ENCODE results near the gene ATRN. TPM values are rescaled to one million over a fixed set of nuclear protein-coding genes. Genes with fewer than 3 reads are reported as not detected.
"Not testable (repeated sequence)": the region's sequence is repeated elsewhere in the genome, so short reads cannot be mapped to it uniquely, and the experiment has no call there.

The ATRN gene
- total RNA-seq, 2 experiments from 2014 or later: 0.09 to 4.5 TPM

DNA sequence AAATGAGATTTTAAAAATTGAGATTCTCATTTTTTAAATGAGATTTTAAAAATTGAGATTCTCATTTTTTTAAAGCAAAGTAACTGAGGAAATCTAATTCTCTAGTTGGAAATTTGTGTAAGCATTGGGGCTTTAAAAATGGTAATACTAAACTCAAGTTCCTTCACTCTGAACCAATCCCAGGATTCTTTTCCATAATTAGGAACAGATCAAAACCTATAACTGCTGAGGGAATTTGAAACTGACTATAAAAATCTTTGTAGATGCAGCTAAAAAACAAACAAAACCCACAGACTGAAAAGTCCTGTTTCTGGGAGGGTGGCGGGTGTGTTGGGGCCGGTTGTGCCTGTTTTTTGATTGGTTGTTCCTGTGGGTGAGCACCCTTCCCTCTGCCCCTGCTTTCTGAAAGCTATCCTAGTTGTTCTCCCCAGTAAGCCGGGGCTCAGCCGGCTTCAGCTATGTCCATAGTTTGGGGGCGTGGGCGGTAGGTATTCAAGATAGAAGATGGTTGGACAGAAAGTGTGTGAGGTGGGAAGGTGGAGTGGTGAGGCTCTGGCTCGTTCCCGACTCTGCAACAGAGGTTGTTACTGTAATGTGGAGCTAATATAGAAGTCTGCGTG lies 143.1 kb downstream of the ATRN start:
- H3K9me3 ChIP-seq (ENCODE audit: low read length): no peaks in the 10 kb centered on the region
- peak overlapping the region; percentile 63 for H3K4me2 ChIP-seq (ENCODE audit: low read length)
- no peak for DNase-seq (ENCODE audit: low spot score)
- H3K4me1 ChIP-seq (ENCODE audit: insufficient read depth, low read length, poor library complexity, severe bottlenecking): peaks cover 16% of the 10 kb centered on the region
- ChIA-PET POLR2A (interaction anchor here (1.0 kb wide), 1 partner anchor 13 kb away, joined by 3 read pairs; no protein-coding TSS in a partner anchor), CTCF (ENCODE audit: unreplicated experiment) (no interaction called here)
- no peaks in the 10 kb centered on the region for H3K9me2 ChIP-seq (ENCODE audit: insufficient read depth, low read length)
- TF ChIP-seq, protein P1, sequence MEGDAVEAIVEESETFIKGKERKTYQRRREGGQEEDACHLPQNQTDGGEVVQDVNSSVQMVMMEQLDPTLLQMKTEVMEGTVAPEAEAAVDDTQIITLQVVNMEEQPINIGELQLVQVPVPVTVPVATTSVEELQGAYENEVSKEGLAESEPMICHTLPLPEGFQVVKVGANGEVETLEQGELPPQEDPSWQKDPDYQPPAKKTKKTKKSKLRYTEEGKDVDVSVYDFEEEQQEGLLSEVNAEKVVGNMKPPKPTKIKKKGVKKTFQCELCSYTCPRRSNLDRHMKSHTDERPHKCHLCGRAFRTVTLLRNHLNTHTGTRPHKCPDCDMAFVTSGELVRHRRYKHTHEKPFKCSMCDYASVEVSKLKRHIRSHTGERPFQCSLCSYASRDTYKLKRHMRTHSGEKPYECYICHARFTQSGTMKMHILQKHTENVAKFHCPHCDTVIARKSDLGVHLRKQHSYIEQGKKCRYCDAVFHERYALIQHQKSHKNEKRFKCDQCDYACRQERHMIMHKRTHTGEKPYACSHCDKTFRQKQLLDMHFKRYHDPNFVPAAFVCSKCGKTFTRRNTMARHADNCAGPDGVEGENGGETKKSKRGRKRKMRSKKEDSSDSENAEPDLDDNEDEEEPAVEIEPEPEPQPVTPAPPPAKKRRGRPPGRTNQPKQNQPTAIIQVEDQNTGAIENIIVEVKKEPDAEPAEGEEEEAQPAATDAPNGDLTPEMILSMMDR (conservative IDR thresholded peaks at IDR 0.05; ENCODE audit: low read length): no peak
- TF ChIP-seq EZH2phosphoT487 (IDR thresholded peaks at IDR 0.05; ENCODE audit: borderline replicate concordance, low read depth, low read length): no peak
- no peaks in the 10 kb centered on the region for H3K79me2 ChIP-seq (ENCODE audit: insufficient read depth, low read depth, low read length)
- intact Hi-C loops (cut with micrococcal nuclease; ENCODE audit: unreplicated experiment): no loop called here
- no TSS peak for BruUV-seq (replicated peaks)
- H2AFZ ChIP-seq (ENCODE audit: low read length): peak overlapping the region; percentile 87
- peak overlapping the region; percentile 42 for H3K4me3 ChIP-seq (ENCODE audit: low read depth, low read length, poor library complexity, severe bottlenecking)
- peak overlapping the region; percentile 12 for H3K27ac ChIP-seq (ENCODE audit: low read depth, low read length, poor library complexity, severe bottlenecking)
- H4K20me1 ChIP-seq (ENCODE audit: insufficient read depth, low read length): no peaks in the 10 kb centered on the region
- no peaks in the 10 kb centered on the region for H3K36me3 ChIP-seq (ENCODE audit: insufficient read depth, low read length)

DNA sequence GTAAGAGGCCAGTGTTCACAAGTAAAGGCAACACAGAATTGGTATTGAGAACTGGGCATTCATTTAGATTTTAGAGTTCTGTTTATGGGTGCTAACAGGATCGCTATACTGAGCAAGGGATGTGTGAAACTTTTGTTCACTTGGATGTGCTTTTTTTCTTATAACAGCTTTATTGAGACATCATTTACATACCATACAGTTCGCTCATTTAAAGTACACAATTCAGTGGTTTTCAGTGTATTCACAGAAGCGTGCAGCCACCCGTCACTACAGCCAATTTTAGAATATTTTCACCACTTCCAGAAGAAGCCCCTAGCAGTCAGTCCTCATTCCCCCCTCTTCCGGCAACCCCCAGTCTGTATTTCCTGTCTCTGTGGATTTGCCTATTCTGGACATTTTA lies 143.6 kb downstream of the ATRN start:
- CTCF ChIA-PET (ENCODE audit: unreplicated experiment): no interaction called here
- no peak for TF ChIP-seq EZH2phosphoT487 (IDR thresholded peaks at IDR 0.05; ENCODE audit: borderline replicate concordance, low read depth, low read length)
- TF ChIP-seq, protein P1 (conservative IDR thresholded peaks at IDR 0.05; ENCODE audit: low read length): no peak
- H3K4me2 ChIP-seq (ENCODE audit: low read length): peak overlapping the region; percentile 63
- H2AFZ ChIP-seq (ENCODE audit: low read length): peak overlapping the region; percentile 87
- intact Hi-C loops (cut with micrococcal nuclease; ENCODE audit: unreplicated experiment): no loop called here
- no peaks in the 10 kb centered on the region for H3K9me2 ChIP-seq (ENCODE audit: insufficient read depth, low read length)
- H3K4me1 ChIP-seq (ENCODE audit: insufficient read depth, low read length, poor library complexity, severe bottlenecking): peaks cover 16% of the 10 kb centered on the region
- no peaks in the 10 kb centered on the region for H3K36me3 ChIP-seq (ENCODE audit: insufficient read depth, low read length)
- H3K9me3 ChIP-seq (ENCODE audit: low read length): no peaks in the 10 kb centered on the region
- H4K20me1 ChIP-seq (ENCODE audit: insufficient read depth, low read length): no peaks in the 10 kb centered on the region
- H3K4me3 ChIP-seq (ENCODE audit: low read depth, low read length, poor library complexity, severe bottlenecking): peak overlapping the region; percentile 42
- peak overlapping the region; percentile 12 for H3K27ac ChIP-seq (ENCODE audit: low read depth, low read length, poor library complexity, severe bottlenecking)
- POLR2A ChIA-PET: interaction anchor here (0.6 to 1.0 kb wide), 3 partner anchors 10 to 1209 kb away, joined by 3 read pairs; no protein-coding TSS in a partner anchor
- BruUV-seq (replicated peaks): no TSS peak
- peak; percentile 29 for DNase-seq (ENCODE audit: low spot score)
- H3K79me2 ChIP-seq (ENCODE audit: insufficient read depth, low read depth, low read length): no peaks in the 10 kb centered on the region

DNA sequence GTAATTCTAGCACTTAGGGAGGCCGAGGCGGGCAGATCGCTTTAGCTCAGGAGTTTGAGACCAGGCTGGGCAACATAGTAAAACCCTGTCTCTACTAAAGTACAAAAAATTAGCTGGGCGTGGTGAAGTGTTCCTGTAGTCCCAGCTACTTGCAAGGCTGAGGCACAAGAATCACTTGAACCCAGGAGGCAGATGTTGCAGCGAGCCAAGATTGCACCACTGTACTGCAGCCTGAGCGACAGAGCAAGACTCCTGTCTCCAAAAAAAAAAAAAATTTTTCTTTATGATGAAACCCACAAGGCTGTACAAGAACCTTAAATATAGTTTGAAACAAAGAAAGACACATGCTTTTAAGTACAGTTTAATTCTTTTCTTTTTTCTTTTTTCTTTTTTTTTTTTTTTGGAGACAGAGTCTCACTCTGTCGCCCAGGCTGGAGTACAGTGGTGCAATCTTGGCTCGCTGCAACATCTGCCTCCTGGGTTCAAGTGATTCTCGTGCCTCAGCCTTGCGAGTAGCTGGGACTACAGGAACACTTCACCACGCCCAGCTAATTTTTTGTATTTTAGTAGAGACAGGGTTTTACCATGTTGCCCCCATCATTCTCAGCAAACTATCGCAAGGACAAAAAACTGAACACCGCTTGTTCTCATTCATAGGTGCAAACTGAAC lies 144.5 kb downstream of the ATRN start:
- H3K36me3 ChIP-seq (ENCODE audit: insufficient read depth, low read length); H3K27ac ChIP-seq (ENCODE audit: low read depth, low read length, poor library complexity, severe bottlenecking); CTCF ChIA-PET (ENCODE audit: unreplicated experiment); H3K9me3 ChIP-seq (ENCODE audit: low read length); BruUV-seq (replicated peaks); H3K4me3 ChIP-seq (ENCODE audit: low read depth, low read length, poor library complexity, severe bottlenecking); H3K9me2 ChIP-seq (ENCODE audit: insufficient read depth, low read length); DNase-seq (ENCODE audit: low spot score); intact Hi-C loops (cut with micrococcal nuclease; ENCODE audit: unreplicated experiment); H3K79me2 ChIP-seq (ENCODE audit: insufficient read depth, low read depth, low read length); H4K20me1 ChIP-seq (ENCODE audit: insufficient read depth, low read length): not testable (repeated sequence)
- POLR2A ChIA-PET: interaction anchor here (0.7 to 1.0 kb wide), 3 partner anchors 11 to 933 kb away, joined by 3 read pairs; no protein-coding TSS in a partner anchor
- H3K4me1 ChIP-seq (ENCODE audit: insufficient read depth, low read length, poor library complexity, severe bottlenecking): peaks cover 16% of the 10 kb centered on the region
- H3K4me2 ChIP-seq (ENCODE audit: low read length): peak overlapping the region; percentile 63; the same call in 1 of the 2 replicates
- peak overlapping the region; percentile 87; the same call in 1 of the 2 replicates for H2AFZ ChIP-seq (ENCODE audit: low read length)

All from OCI-LY7 (cell line).